Adipocyte (in vitro differentiated cells): ENCODE results near the gene BLOC1S2.
"Not testable (repeated sequence)": the region's sequence is repeated elsewhere in the genome, so short reads cannot be mapped to it uniquely, and the experiment has no call there.

Source experiments
- DNase-seq: peaks from one replicate; pipeline ENCODE4 v3.0.0-alpha.2; 2015; ENCODE audit warnings: low read depth
- H3K27me3 ChIP-seq: replicated peaks from 2 replicates; pipeline ENCODE4 v1.7.0; 2013; ENCODE audit warnings: mild to moderate bottlenecking, low read length, moderate library complexity; ENCODE audit not compliant: control insufficient read depth, insufficient read depth
- H3K36me3 ChIP-seq: 2 replicates; pipeline ENCODE4 v1.7.0; 2013; ENCODE audit warnings: low read length, mild to moderate bottlenecking, moderate library complexity; ENCODE audit not compliant: control insufficient read depth, insufficient read depth, severe bottlenecking
- H3K4me1 ChIP-seq: 2 replicates; pipeline ENCODE4 v1.7.0; 2013; ENCODE audit warnings: mild to moderate bottlenecking, low read length, moderate library complexity; ENCODE audit not compliant: control insufficient read depth, insufficient read depth
- H3K4me3 ChIP-seq: 2 replicates; pipeline ENCODE4 v1.7.0; 2013; ENCODE audit warnings: mild to moderate bottlenecking, low read length, moderate library complexity
- H3K9ac ChIP-seq: 2 replicates; pipeline ENCODE4 v1.7.0; 2013; ENCODE audit warnings: mild to moderate bottlenecking, low read length, moderate library complexity
- H3K9me3 ChIP-seq: 2 replicates; pipeline ENCODE4 v1.7.0; 2013; ENCODE audit warnings: mild to moderate bottlenecking, low read length, moderate library complexity; ENCODE audit not compliant: control insufficient read depth

Gene BLOC1S2

DNA sequence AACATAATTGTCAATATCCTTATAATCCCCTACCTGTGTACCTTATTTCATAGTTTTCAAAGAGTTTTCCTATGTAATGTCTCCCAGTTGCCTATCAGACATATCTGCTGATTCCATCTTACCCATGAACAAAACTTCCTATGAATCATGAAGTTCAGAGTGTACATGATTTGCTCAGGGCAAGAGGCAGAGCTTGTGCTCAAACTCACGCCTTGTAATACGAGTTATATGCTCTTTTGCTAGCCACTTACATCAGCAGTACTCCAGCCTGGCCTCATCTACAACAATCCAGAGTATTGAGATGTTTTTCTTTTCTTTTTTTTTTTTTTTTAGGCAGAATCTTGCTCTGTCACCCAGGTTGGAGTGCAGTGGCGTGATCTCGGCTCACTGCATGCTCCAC is 31.7 kb upstream of the BLOC1S2 start:
- peaks cover 10% of the 10 kb centered on the region for H3K27me3 ChIP-seq
- no peaks in the 10 kb centered on the region for H3K9me3 ChIP-seq
- no peak overlapping the region for H3K4me3 ChIP-seq
- DNase-seq: no peak
- H3K4me1 ChIP-seq: peaks cover 25% of the 10 kb centered on the region
- H3K9ac ChIP-seq: no peak overlapping the region
- H3K36me3 ChIP-seq: no peaks in the 10 kb centered on the region

DNA sequence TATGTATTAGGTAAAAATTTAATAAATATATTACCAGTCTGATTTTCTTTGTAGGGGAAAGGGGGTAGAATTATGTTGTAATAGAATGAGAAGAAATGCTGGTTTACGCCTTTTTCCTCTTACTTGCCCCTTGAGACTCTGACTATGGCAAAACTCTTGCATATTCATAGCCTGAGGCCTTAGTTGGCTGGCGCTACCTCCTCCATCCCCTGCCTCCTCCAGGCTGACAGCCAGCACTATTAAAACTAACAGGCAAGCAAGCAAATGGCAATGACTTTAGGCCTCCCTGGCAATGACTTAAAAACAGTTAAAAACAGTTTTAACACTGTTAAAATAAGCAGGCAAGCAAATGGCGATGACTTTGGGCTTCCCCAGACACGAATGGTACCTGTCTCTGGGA is 29.1 kb upstream of the BLOC1S2 start:
- no peaks in the 10 kb centered on the region for H3K9me3 ChIP-seq
- H3K27me3 ChIP-seq: peaks cover 6% of the 10 kb centered on the region
- no peak for DNase-seq
- peaks cover 39% of the 10 kb centered on the region for H3K4me1 ChIP-seq
- H3K4me3 ChIP-seq: no peak overlapping the region
- H3K9ac ChIP-seq: peak overlapping the region; percentile 69
- no peaks in the 10 kb centered on the region for H3K36me3 ChIP-seq

DNA sequence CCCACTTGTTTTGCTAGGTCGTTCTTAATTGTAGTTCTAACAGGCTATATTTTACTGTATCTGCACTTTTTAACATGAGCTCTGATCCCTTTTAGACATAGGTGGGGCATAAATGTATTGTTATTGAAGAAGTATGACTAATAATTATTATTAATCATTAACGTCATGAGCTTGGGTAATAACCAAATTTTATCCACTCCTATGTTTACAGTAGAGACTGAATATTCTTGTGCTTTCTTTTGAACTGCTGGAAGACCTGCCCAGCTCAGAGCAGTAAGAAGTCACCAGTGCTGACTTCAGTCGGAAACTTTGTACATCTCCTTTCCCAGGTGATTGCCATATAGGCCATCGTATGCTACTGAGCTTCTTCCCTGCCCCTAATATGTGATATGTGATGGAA is 24.8 kb upstream of the BLOC1S2 start:
- H3K4me3 ChIP-seq: no peak overlapping the region
- H3K9ac ChIP-seq: no peak overlapping the region
- no peaks in the 10 kb centered on the region for H3K9me3 ChIP-seq
- H3K27me3 ChIP-seq: peaks cover 5% of the 10 kb centered on the region
- no peaks in the 10 kb centered on the region for H3K36me3 ChIP-seq
- H3K4me1 ChIP-seq: peaks cover 47% of the 10 kb centered on the region
- DNase-seq: no peak

DNA sequence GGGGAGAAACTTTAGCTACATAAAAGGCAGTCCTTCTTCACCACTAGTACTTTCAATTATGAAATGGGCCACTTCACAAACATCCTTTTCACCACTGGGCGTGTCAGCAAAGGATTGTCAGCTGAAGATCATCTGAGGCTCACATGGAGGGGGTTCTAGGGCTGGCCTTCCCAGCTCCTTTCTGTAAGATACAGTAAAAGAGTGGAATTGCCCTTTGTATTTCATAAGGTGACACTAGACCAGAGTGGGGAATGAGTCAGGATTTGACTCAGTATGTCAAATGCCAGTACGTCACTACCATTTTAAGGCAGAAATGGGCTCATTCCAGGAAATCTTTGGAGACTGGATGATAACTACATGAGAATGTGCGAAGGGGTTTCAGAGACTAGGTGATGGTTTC is 21.2 kb upstream of the BLOC1S2 start:
- H3K4me1 ChIP-seq: peaks cover 29% of the 10 kb centered on the region
- H3K36me3 ChIP-seq: no peaks in the 10 kb centered on the region
- H3K27me3 ChIP-seq: peaks cover 3% of the 10 kb centered on the region
- peak; percentile 12 for DNase-seq
- peak overlapping the region; percentile 44 for H3K9ac ChIP-seq
- no peak overlapping the region for H3K4me3 ChIP-seq
- H3K9me3 ChIP-seq: no peaks in the 10 kb centered on the region

DNA sequence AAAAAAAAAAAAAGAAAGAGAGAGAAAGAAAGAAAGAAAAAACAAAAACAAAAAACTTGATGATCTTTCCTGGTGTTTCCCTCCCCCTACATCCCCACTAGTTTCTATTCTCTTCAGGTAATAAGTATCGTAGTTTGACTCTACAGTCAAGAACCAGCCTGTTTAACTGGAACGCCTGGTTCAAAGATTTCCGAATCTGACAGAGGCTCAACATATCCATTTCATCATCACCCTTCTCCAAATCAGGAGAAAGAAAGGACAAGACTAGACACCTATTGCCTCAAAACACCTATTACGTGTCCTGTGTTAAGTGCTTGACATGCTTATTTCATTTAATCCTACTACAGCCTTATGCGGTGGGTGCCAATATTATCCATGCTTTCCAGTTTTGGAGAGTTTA is 20.4 kb upstream of the BLOC1S2 start:
- Histone ChIP-seq H3K36me3 (no peaks in the 10 kb centered on the region), H3K9ac (peak overlapping the region; percentile 44), H3K4me1 (peaks cover 21% of the 10 kb centered on the region), H3K4me3 (no peak overlapping the region), H3K27me3 (peaks cover 3% of the 10 kb centered on the region), H3K9me3 (no peaks in the 10 kb centered on the region)
- no peak for DNase-seq

DNA sequence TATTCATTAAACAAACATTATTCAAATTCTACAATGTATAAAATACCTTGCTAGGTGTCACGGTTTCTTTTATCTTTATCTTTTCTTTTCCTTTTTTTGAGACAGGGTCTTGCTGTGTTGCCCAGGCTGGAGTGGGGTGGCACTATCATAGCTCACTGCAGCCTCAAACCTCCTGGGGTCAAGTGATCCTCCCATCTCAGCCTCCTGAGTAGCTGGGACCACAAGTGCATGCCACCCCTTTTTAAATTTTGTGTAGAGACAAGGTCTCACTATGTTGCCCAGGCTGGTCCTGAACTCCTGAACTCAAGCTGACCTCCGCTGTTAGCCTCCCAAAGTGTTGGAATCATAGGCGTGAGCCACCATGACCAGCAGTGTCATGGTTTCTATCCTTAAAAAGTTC is 17.9 kb upstream of the BLOC1S2 start:
- no peak for DNase-seq
- Histone ChIP-seq H3K36me3 (no peaks in the 10 kb centered on the region), H3K4me1 (peaks cover 17% of the 10 kb centered on the region), H3K9ac (peak overlapping the region; percentile 47), H3K9me3 (no peaks in the 10 kb centered on the region), H3K4me3 (no peak overlapping the region), H3K27me3 (peaks cover 8% of the 10 kb centered on the region)

DNA sequence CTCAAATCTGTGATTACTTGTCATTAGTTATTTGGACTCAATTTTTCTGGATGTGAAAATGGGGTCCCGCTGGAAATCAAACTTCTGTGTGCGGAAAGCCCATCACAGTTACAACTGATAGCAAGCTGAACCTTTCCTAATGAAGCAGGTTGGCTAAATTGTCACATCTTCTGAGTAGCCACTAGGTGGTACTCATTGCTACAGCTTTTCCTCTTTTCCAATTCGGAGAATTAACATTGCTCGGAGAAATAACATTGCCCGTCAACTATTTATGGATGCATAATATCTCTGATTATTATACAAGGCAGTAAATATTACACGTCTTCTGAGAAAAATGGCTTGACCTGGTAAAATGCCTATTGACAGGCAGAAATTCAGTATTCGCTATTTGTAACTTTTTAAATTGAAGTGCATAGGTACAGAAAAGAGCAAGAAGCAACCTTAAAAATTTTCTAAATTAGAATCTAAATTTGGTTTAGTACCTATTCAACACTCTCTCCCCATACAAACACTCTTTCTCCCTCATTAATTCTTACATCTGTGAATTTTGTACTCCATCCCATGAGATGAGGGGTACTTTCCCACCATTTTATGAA is 17.3 kb upstream of the BLOC1S2 start:
- Histone ChIP-seq H3K4me3 (no peak overlapping the region), H3K9me3 (no peaks in the 10 kb centered on the region), H3K4me1 (peaks cover 17% of the 10 kb centered on the region), H3K9ac (peak overlapping the region; percentile 47), H3K36me3 (no peaks in the 10 kb centered on the region), H3K27me3 (peaks cover 8% of the 10 kb centered on the region)
- peak; percentile 70 for DNase-seq

DNA sequence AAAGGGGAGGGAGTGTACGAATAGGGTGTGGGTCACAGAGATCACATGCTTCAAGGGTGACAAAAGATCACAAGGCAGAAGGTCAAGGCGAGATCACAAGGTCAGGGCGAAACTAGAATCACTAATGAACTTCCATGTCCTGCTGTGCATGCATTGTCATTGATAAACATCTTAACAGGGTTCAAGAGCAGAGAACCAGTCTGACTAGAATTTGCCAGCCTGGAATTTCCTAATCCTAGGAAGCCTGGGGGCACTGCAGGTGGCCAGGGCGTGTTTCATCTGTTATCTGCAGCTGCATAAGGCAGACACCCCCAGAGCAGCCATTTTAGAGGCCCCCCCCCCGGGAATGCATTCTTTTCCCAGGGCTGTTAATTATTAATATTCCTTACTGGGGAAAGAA is 14.6 kb upstream of the BLOC1S2 start:
- peaks cover 32% of the 10 kb centered on the region for H3K27me3 ChIP-seq
- not testable (repeated sequence) for H3K9me3 ChIP-seq

DNA sequence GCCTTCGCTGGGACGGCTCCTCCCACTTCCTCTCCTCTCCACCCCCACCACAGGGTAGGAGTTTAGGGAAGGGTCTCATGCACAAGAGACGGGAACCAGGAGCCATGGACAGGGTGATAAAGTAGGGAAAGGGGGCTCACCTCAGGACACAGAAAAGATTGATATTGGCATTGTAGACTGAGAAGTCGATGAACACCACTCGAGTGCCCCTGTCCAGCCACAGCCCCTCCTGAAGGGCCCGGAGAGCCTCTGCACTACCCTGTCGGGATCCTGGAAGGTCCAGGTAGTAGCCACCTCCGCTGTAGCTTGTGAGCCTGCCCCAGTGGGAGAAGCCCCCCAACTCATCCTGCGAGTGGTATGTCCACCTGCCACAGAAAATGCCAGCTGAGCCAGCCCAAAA is 10.8 kb upstream of the BLOC1S2 start:
- H3K36me3 ChIP-seq: no peaks in the 10 kb centered on the region
- H3K27me3 ChIP-seq: peaks cover 36% of the 10 kb centered on the region
- H3K9ac ChIP-seq: no peak overlapping the region
- no peak for DNase-seq
- peaks cover 8% of the 10 kb centered on the region for H3K4me1 ChIP-seq
- H3K9me3 ChIP-seq: no peaks in the 10 kb centered on the region
- H3K4me3 ChIP-seq: no peak overlapping the region

More for the DNA sequence above, 14.6 kb upstream of the BLOC1S2 start:
- not testable (repeated sequence) for H3K9ac ChIP-seq, H3K36me3 ChIP-seq, H3K4me3 ChIP-seq, H3K4me1 ChIP-seq, DNase-seq

DNA sequence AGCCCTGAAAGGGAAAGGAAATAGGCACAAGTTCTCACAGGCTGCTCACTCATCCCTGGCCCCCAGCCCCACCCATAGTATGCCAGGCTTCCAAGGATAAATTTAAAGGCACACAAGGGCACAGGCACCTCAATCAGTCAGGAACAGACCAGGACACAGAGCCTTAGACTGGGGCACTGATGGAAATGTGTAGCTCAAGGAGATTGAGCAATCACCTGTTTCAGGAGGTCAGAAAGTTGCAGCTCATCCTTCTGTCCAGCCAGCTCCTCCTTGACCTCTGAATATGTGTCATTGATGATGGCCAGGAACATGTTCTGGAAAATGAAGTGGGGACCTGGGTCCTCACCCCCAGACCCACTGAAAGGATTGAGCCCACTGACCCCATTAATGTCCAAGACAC is 6.6 kb upstream of the BLOC1S2 start:
- no peak overlapping the region for H3K9ac ChIP-seq

DNA sequence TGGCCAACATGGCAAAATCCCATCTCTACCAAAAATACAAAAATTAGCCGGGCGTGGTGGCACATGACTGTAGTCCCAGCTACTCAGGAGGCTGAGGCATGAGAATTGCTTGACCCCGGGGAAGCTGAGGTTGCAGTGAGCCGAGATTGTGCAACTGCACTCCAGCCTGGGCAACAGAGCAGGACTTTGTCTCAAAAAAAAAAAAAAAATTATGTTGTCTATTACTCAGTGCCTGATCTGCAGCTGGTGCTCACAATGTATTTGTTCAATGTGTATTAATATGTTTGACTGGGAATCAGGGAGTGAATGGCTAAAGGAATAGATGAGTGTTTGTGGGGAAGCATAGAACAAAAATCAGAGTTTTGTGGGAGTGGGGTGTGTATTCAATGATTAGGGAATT is 5.8 kb upstream of the BLOC1S2 start:
- not testable (repeated sequence) for DNase-seq, H3K36me3 ChIP-seq, H3K9ac ChIP-seq, H3K4me3 ChIP-seq, H3K9me3 ChIP-seq
- Histone ChIP-seq H3K4me1 (peaks cover 19% of the 10 kb centered on the region), H3K27me3 (peaks cover 19% of the 10 kb centered on the region)

More for the DNA sequence above, 6.6 kb upstream of the BLOC1S2 start:
- H3K27me3 ChIP-seq: peaks cover 27% of the 10 kb centered on the region
- no peak overlapping the region for H3K4me3 ChIP-seq
- peaks cover 19% of the 10 kb centered on the region for H3K4me1 ChIP-seq
- DNase-seq: no peak
- H3K9me3 ChIP-seq: no peaks in the 10 kb centered on the region
- H3K36me3 ChIP-seq: no peaks in the 10 kb centered on the region

DNA sequence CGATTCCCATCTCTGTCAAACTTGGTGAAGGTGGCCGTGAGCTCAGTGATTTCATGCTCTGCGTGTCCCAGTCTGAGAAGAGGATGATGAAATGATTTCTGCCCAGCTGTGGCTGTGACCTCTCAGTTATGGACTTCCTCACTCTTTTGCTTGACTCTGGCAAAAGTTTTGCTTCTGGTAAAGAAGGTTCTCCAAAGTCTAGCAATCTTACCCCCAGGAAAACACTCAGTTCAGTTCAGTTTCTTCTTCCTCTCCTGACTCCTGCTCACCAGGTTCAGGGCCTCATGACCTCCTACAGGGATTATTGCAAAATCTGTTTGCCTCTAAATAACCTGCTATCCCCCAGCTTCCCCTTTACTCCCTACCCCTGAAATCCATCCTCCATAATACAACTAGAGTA is 4.9 kb upstream of the BLOC1S2 start:
- H3K27me3 ChIP-seq: peaks cover 10% of the 10 kb centered on the region
- H3K9ac ChIP-seq: no peak overlapping the region
- no peak overlapping the region for H3K4me3 ChIP-seq
- H3K36me3 ChIP-seq: no peaks in the 10 kb centered on the region
- H3K9me3 ChIP-seq: no peaks in the 10 kb centered on the region
- peaks cover 26% of the 10 kb centered on the region for H3K4me1 ChIP-seq
- no peak for DNase-seq
